OCI-LY1 (cell line): ENCODE data around the gene DLD.

Experiments
- CTCF ChIP-seq: fragments of 200-600 bp; sonication (generic), shearing (Covaris generic); IDR thresholded peaks from 2 replicates; pipeline ENCODE4 v1.5.1; 2017; ENCODE audit warnings: mild to moderate bottlenecking, antibody characterized with exemption, low read length, moderate library complexity, mixed read lengths
- EZH2 ChIP-seq: fragments of 200-600 bp; sonication (generic), shearing (Covaris generic); IDR thresholded peaks from 2 replicates; pipeline ENCODE4 v1.8.0; 2017; ENCODE audit warnings: borderline replicate concordance, mixed run types, mild to moderate bottlenecking, antibody characterized with exemption, low read length, moderate library complexity, mixed read lengths

GRCh38 chr7:107948645-107949442 lies 57.9 kb downstream of the DLD start:
- no peak for TF ChIP-seq CTCF
- TF ChIP-seq EZH2, result no peak
